COLO829 (cell line): ENCODE data around the gene ELMO1.

Source experiments
- DNase-seq: peaks from one replicate; pipeline ENCODE4 v3.0.0; 2012; ENCODE audit warnings: low spot score

The ELMO1 gene

DNA sequence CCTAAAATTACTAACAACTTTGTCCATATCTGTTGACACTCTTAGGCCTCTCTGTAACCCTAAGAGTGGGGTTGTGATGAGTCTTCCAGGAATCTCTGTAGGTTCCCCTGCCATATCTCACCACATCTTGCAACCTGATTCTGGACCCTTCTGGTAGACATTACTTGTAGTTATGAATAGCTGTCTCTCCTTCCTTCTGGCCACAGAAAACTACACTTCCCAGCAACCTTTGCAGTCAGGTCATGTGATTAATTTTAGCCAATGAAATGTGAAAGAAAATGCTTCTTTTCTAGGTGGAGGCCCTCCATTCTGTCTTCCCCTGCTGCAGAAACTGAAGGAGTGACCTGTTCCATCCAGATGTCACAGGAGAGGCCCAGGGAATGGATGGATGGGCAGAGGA, 576.8 kb downstream of the ELMO1 start:
- no peak for DNase-seq

DNA sequence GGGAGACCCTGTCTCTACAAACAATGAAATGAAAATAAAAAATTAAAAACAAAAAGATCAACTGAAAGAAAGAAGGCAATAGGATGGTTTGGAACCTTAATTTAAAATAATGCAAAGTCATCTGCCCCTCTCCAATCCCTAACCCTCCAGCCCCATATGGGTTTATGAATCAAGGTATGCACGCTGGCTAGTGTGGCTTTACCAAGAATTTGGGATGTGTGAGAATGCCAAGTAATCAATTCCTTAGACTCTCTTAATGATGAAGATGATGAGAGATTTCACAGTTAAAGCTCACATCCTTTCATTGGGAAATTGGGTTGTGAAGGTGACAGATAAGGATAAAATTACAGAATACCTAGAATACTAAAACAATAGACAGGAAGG, 577.3 kb downstream of the ELMO1 start:
- DNase-seq = no peak

DNA sequence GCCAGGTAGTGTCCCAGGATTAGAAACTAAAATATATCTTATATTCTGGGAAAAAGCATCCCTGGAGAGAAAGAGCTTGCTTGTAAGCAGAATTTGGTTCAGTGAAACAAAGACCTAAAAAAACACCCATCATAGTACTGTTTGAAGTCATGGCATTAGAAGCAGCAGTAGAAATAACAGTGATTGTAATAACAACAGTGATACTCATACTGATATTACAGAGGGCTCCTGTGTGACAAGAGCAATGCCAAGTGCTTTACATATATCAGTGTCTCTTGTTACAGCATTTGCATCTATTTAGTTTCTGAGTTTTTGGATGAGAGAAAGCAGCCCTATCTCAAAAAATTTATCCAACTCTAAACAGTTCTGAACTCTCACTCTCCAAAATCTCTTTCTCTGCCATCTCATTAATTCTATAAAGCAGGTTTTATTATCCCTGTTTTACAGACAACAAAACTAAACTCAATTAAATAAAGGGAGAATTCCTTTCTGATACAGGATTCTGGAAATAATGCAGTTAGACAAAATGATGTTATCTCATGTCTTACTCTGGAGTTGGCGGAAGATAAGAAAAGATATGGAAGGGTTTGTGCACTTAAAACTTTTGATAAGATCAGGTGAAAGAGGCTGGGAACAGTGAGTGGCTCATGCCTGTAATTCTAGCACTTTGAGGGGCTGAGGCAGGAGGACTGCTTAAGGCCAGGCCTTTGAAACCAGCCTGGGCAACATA, 577.9 kb downstream of the ELMO1 start:
- no peak for DNase-seq

DNA sequence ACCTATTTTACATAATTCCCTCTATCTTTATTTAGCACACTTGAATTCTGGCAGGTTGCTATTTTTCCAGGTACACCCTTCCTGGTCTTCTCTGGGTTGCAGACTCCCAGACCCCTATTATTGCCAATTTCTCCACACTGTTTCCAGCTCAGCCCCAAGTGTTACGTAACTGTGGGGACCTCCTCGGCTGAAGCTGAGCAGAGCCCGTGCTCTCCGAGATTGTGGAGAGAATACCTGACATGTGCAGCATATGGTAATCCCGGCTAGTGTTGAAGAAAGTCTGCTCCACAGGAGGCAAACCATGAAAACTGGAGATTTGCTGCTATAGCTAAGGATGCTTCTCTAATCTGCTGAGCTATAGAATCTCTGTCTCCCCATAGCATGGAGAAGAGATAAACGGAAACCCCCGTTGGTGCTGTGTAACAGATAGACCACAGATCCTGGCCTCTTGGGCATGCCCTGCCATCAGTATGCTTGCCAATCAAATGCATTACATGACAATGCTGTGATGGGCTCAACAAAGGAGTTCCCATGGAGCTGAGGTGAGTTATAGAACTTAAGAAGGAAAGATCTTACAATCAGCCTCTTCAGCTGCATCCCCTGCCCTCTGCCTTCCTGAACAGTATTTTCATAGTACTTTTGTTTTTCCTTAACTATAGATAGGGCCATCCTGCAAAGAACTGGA, 579.8 kb downstream of the ELMO1 start:
- DNase-seq = no peak

DNA sequence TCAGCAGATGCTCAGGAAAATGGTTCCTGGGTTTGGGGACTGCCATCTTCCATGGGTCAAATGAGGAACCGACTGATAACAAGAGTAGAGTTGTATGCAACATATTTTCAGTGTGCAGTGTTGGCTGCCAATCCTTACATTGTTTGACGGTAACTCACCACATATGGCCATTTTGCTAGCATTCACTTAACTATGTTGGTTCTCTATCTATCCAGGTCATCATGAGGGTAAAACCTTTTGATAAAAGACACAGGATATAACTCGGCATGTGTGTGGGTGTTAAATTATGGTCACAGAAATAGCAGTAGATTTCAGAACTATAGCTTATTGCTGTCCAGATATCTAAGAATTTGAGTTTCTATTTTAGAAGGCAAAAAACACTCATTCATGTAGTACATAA, 583.6 kb downstream of the ELMO1 start:
- no peak for DNase-seq

DNA sequence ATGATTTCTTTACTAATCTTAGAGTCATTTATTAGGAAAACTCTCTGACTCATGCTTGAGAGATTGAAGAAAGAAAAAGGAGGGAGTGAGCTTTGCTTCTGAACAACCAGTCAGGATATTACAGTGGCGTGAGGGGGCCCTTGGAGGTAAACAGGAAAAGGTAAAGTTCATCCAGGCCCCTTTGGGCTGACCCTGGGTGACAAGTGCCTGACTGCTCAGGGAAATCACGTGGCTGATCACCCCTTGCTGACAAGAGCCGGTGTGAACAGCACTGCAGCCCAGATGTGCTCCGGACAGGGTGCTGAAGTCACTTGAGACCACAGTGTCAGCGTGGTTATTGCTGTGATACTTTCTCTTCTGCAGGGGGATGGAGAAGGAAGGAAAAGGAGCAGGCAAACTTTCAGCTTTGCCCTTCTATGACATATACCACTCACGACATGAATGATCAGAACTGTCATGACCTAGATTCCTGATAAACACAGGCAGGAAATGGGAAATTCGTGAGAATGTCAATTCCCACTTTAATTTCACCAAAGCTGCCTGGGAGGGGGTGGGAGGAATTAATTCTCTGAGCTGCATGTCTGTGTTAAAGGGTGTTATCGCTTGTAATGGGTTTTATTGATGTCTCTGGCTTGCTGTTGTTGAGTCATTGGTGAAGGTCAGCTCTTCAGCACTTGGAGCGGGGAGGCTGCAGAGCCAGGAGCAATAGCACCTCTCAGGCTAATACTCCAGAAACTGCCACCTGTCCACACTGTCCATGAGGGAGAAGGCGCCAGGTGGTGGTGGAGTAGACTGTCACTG, 584.6 kb downstream of the ELMO1 start:
- no peak for DNase-seq

DNA sequence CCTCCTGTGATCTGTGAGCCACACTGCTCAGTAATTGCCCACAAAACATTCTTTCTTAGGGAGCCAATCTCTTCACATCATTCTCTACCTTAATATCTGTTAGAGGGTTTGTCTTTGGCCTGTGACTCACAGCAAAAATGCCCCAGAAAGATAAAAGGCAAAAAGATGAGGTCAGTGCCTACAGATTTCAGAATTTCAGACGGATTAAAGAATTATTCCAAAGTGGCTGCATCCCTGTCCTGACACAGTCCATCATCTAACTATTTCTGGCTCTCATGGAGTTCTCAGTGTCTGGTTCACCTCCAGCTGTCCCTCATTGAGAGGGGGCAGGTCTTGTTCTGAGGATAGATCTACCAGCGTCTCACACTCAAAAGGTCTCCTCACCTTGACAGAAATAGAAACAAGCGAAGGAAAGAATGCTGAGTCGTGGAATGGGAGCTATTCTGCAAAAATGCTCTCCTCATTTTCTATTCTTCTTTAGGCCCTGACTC, 585.8 kb downstream of the ELMO1 start:
- DNase-seq = no peak

DNA sequence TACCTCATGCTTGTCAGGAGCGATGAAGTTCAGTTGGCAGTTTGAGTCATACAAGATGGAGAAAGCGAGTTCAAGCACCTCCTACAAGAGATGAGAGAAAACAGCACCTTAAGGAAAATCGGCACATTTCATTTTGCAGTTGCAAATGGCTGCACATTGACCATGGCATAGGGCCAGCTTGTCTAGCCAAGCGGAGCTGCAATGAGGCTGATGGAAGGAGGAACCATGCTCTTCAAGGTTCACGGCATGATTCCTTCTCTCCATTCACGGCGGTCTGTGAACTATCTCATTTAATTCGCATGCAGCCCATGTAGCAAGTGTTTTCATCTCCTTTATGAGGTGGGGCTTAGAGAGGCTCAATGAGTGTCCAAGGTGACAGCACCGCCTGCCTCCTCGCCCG, 587.0 kb downstream of the ELMO1 start:
- DNase-seq = no peak

DNA sequence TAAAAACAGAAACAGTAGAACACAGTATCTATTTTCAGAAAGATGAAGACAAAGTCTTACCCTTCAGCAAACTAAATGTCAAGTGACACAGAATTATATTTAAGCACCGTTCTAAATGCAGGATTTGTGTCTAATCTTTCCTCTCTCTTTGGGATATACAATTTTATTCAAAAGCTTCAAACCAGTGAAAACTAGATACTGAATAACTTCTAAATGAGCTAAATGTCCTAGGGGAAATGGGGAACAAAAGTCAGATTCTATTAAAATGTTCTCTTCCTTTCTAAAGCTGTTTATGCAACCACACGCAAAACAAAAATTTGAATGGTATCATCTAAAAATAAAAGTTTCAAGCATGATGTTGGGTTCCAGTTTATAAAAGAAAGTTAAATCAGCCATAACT, 588.0 kb downstream of the ELMO1 start:
- no peak for DNase-seq

DNA sequence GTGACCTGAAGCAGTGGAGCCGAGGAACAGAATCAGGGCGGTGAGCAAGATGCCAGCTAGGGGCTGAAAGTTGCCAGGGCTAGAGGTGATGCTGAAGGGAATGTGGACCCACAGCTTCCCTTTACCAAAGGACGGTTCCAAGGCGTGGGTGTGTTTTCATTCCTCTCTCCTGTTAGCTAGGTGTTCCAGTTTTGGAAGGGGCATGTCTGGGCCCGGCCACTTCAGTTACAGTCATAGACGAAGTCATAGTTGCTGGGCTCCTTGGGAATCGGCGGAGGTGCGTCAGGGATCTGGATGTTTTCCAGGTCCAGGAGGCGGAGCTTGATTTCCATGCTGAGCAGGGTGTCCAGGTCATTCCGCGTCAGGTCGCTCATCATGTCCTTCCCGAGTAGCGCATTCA, 593.3 kb downstream of the ELMO1 start:
- no peak for DNase-seq

DNA sequence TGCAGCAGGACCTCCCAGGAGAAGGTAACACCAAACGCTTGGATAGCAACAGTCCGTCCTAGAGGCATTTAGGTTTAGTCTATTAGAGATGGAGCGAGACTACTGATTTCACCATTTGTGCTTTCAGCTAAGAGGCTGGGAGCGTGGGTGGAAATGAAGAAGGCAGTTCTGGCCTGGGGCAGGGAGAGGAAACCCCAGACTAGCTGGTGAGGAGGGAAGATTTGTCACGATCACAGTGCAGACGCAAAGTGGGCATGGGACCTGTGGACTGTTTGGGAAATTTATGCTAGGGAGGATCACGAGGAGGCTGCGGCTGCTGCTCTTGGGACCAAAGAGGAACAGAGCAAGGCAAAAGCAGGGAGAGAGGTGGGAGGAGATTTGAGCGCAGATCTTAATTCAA, 594.0 kb downstream of the ELMO1 start:
- no peak for DNase-seq

DNA sequence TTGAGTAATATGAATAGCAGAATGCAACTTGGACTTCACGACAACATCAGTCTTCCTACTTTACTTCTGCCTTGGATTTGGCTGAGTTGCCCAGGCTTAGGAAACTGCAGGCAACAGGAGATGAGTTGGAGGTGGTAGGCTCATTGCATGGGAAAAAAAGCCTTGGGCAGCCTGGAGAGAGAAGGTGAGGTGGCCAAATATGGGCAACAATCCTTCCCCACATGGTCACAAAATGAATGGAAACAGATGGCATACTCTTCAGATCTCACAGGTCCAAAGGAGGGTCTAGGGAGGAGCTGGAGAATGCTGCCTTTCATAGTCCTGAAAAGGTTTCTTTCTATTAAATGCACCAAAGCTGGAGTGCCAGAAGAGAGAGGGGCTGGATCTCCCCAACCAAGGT, 595.7 kb downstream of the ELMO1 start:
- no peak for DNase-seq

DNA sequence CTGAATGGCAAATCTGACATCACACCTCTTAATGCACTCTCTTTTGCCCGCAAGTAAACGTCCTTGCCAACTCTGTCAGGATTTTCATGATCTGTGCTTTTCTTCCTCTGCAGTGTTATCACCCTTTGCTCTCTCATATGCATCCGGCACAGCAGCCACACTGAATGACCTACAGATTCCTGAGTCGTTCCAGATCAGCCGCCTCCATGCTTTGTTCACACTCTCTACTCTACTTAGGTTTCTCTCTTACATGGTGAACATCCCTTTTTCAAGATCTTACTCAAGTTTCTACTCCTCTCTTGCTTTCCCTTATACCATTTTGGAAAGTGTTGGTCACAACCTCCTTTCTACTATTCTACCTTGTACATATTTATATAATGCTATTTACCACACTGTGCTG, 596.6 kb downstream of the ELMO1 start:
- no peak for DNase-seq

DNA sequence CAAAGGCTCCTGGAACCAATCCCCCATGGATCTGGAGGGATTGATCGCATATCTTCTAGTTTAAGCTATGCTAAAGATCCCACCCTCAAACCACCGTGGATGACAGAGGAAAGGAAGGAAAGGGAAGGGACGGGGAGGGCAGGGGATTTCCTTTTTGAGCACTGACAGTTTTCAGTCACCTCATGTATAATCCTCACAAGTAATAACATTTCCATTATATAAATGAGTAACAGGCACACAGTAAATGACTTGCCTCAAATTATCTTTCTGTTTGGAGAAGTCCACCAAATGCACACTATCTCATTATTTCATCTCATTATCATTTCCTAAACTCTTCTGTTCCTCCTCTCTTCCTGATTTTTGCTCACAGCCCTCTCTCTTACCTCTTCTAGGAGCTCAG, 597.3 kb downstream of the ELMO1 start:
- no peak for DNase-seq

DNA sequence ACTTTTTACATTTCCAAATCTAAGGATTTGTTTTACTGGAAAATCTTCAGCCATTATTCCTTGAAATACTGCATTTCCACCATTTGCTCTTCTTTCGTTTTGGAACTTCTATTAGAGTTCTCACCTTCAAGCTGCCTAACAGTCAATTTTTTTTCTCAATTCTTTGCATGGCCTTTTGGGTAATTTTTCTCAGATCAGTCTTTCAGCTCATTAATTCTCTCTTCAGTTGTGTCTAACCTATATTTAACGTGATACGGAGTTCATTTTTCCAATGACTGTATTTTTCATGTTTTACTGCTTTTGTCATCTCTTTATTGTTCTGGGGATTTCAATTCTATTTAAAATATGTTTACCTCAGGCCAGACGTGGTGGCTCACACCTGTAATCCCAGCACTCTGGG, 600.7 kb downstream of the ELMO1 start:
- DNase-seq = no peak

DNA sequence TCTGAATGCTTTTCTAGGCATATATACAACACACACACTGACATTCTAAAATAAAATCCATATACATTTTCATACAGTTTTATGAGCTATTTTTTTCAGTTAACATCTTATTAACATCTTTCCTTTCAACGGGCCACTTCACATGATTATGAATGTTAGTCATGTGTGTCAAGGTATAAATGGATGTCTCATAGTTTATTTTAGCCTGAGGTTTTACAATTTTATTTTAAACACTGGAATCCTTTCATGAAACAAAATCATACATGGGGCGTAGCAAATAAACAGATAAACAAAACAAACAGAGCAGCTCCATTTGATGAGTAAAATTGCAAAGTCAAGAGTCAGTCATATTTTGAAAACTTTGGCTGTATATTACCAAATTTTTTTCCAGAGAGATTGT, 604.3 kb downstream of the ELMO1 start:
- peak; percentile 55 for DNase-seq

DNA sequence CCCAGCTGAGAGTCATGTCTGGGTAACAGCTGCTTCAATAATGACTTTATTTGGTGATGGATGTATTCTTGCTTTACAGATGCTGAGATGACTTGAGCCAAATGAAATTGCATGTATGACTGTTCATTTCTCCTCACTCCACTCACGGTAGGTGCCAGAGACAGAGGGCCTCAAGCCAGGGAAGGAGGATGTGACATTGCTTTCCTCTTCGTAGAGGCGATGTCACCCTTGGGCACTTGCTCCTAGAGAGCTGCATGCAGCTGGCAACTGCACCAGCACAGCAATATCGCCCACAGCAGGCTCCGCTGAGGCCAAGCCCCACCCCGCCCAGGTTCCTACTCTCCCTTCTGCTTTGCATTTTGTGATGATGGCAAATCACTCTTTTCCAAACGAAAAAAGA, 607.8 kb downstream of the ELMO1 start:
- no peak for DNase-seq

DNA sequence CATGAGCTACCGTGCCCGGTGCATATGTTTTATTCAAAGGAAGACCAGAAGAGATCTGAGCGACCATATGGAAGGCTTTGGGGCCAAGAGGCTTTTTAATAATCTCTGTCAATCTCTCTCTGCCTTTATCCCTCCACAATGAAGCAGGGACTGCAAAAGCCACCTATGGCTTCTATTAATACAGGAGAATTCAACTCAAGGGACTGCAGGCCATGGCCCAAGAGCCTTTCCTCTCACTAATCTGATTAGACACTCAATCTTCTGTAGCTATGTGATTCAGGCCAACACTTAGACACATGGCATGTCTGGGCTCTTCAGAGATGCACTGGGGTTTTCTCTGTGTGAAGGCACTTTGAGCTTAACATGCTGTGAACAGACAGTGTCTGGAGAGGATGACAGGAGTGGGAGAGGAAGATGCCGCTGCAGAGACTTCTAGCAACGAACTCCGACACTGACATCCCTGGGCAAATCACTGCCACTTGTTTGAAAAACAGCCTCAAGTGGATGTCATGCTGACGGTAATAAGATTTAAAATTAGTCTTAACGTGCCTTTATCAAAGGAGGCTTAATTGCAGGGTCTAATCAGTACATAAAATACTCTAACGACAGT, 609.9 kb downstream of the ELMO1 start:
- DNase-seq = no peak

DNA sequence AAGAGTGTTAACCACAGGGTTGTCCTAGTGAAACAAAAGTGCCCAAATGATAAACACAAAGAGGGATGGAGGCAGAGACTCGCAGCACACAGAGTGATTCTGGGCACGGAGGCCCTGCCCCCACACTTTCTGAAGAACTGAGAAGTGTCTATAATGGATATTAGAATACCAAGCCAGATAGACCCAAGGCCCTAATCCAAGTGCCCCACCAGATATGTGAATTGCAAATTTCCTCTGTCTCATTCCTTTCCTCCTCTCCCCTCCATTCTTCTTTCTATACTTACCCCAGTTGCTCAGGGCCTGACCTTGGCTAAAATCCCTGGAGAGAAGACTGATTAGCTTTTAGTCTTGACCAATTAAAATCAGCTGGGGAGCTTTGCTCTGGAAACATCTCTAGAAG, 617.6 kb downstream of the ELMO1 start:
- no peak for DNase-seq

DNA sequence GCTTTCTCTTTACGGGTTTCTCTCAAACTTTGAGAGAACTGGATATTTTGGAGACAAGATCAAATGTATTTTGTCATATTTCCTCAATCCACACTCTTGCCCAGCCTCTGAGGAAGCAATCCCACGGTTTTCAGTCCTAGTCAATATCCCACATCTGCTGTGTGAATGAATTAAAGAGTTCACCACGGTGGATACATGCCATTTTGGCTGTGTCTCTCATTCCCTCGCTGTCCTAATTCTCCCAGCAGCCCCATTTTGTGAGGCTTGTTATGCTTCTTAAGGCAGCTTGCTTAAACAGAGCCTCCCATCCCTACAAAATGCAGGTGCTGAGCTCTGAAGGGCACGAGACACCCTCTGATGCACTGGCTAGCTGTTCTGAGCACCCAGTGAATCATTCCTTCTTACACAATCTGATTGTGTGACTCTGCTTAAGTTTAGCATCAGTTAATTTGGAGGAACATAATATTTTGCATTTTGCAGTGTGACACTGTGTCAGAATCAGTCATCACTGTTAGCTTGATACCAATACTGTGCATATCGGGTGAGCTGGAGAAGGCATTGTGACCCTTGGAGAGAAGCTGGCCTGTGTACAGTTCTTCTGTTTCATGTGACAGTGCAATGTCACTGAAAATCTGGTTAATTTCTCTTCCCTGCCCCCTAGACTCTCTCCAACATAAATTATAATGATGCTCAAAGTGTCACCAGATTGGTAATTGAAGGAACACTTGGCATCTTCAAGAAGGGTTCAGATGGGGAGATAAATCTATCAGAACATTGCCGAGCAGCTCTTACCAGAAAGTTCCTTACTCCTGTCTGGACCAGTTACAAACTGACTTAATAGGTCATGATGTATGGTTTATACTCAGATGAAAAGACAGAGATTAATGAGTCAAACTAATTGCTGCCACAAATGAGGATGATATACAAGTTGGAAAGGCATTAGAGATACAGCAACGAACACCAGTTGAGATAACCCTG, 620.6 kb downstream of the ELMO1 start:
- no peak for DNase-seq

DNA sequence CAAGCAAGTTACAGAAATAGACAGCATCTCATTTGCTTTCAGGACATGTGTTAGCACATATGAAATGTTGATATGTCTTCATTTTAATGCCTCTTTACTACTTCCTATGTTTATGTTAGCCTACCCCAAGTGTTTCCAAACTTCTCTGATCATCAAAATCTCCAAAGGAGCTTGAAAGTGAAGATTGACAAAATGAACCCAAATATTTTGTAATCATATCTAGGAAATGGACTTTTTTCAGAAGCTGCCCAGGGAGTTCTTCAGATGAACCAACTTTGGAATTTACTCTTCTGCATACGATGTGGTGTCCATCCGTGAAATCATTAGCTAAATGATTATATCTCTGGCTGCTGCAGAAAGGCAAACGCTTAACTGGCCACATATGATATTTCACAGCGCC, 623.2 kb downstream of the ELMO1 start:
- DNase-seq = no peak
